Stimulated activated CD8-positive, alpha-beta memory T cell treated with anti-CD3 and anti-CD28 coated beads, Interleukin-15, amount 100 ng/mL, for 1 hour (primary cell): ENCODE results near the gene NPFFR1.
"Not testable (repeated sequence)": the region's sequence is repeated elsewhere in the genome, so short reads cannot be mapped to it uniquely, and the experiment has no call there.

Experiments used
- DNase-seq: peaks from one replicate; pipeline ENCODE4 v3.0.0-alpha.2; 2020; ENCODE audit warnings: low read depth

Gene NPFFR1

DNA sequence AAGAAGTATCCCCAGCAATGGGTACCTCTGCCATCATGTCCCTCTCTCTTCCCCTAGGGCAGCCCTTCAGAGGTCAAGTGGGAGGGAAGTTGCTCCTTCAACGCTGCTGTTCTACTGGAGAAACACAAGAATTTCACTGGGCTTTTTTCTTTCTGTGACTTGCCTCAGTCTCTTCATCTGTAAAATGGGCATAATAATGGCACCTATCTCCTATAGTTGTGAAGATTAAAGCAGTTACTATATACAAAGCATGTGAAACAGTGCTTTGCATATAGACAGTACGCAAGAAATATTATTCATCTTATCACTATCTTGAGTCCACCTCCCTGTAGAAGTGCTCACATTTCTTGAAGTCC lies 1.6 kb upstream of the NPFFR1 start:
- no peak for DNase-seq

DNA sequence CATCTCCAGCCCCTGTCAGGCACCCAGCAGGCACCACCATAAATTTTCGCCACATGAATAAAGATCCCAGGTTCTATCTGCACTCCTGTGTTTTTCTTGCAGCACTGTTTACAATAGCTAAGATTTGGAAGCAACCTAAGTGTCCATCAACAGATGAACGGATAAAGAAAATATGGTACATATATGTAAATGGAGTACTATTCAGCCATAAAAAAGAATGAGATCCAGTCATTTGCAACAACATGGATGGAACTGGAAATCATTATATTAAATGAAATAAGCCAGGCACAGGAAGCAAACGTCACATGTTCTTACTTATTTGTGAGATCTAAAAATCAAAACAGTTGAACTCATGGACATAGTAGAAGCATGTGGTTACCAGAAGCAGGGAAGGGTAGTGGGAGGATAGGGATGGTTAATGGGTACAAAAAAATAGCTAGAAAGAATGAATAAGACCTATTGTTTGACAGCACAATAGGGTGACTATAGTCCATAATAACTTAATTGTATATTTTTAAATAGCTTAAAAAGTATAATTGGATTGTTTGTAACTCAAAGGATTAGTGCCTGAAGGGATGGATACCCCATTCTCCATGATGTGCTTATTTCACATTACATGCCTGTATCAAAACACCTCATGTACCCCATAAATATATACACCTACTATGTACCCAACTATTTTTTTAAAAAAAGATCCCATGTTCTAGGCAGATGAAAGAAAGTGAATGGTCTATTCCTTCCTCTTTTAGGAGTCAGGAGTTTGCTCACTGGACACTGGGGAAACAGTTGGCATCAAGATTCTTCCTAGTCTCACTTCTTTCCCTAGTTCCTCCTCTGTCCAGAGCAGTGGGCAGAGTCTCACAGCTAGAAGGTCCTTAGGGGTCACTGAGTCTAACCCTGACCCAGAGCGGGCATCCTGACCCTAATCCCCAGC lies 1.0 kb upstream of the NPFFR1 start:
- no peak for DNase-seq

DNA sequence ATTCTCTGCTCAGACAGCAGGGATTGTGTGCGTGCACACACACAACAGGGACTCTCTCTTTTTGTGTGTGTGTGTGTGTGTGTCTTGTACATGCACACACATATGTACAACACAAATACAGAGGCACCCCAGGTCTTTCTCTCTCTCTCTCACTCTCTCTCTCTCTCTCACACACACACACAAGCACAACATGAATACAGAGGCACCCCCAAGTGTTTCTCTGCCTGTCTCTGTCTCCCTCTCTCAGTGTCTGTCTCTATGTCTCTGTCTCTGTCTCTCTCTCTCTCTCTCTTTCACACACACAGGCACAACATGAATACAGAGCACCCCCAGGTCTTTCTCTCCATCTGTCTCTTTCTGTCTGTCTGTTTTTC lies 746 bp downstream of the NPFFR1 start:
- DNase-seq = no peak

DNA sequence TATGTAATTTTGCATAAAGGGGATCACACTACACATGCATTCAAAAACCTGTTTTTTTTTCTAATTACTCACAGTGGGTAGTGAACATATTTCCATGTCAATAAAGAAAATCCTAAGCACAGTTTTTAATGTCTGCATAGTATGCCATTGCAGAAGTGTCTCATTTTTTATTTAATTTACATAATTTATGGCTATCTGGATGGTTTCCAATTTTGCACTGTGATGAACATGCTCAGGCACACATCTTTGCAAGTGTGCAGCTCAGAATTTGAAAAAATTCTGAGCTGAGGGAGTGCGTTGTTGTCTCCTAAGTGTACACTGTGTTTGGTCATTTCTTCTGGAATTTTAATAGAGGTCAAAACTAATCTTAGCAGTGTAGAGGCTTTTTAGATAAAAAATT lies 2.2 kb downstream of the NPFFR1 start:
- no peak for DNase-seq

DNA sequence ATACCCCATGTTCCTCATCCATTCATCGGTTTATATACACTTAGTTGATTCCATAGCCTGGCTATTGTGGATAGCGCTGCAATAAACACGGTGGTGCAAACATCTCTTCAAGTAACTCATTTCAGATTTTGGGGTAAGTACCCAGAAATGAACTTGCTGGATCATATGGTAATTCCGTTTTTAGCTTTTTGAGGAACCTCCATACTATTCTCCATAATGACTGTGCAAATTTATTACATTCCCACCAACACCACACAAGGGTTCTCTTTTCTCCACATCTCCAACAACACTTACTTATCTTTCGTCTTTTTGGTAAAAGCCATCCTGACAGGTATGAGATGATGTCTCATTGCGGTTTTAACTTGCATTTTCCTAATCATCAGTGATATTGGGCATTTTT lies 3.7 kb downstream of the NPFFR1 start:
- DNase-seq = no peak

DNA sequence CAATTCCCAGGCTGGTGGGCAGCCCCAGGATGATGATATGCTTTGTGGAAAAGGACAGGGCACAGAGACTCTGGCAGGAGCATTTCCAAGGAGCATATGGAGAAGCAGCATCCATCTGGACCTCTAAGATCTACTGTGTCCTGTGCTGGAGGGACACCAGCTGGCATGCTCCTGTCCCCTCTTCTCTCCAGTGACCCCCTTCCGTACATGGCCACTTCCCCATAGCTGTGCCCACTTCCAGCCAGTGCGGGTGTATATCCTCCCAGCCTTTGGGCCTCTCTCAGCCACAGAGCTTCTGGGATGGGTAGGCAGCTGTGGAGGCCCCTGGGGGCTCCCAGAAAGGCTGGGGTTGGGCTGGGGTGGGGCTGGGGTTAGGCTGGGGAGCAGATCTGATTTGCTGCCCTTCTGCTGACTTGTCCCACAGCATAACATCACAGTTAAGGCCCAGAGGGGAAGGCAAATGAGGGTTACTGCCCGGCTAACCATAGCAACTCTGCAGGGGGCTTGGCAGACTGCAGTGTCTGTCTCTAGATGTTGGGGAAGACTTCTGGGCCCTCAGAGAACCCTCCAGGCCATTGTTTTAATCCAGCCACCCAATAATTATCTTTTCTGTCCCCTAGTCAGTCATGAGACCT lies 6.3 kb downstream of the NPFFR1 start:
- DNase-seq = no peak

DNA sequence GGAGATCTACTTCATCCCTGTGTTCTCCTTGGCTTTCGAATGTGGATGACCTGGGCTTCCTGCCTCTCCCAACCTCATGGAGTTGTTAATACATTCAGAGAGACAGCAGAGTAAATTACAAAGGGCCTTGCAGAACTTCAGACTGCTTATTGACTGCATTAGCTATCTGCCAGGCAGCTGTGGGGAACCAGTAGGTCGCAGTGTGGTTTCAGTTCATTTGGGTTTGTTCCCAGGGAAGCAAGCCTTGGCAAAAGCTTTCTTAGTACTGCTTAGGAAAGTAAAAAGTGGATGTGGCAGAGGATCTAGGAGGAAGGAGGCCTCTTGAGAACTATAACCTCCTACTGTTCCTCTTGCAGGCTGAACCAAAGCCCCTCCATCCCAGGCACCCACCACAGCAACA lies 9.2 kb downstream of the NPFFR1 start:
- DNase-seq = no peak

DNA sequence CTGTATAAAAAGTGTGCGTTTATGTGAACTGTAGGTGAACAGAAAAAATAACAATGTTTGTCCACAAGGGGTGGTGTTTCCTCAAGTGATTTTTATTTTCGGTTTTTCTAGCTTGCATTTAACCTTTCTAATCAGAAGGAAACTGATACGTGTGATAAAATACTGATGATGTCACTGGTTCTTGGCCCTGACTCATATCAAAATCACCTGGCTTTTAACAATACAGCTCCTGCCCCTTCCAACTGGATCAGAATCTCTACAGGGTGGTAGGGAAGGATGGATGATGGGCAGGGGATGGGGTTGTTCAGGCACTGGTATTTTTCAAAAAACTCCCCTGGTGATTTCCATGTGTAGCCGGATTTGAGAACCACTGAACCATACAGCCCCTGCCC lies 10.9 kb downstream of the NPFFR1 start:
- no peak for DNase-seq

DNA sequence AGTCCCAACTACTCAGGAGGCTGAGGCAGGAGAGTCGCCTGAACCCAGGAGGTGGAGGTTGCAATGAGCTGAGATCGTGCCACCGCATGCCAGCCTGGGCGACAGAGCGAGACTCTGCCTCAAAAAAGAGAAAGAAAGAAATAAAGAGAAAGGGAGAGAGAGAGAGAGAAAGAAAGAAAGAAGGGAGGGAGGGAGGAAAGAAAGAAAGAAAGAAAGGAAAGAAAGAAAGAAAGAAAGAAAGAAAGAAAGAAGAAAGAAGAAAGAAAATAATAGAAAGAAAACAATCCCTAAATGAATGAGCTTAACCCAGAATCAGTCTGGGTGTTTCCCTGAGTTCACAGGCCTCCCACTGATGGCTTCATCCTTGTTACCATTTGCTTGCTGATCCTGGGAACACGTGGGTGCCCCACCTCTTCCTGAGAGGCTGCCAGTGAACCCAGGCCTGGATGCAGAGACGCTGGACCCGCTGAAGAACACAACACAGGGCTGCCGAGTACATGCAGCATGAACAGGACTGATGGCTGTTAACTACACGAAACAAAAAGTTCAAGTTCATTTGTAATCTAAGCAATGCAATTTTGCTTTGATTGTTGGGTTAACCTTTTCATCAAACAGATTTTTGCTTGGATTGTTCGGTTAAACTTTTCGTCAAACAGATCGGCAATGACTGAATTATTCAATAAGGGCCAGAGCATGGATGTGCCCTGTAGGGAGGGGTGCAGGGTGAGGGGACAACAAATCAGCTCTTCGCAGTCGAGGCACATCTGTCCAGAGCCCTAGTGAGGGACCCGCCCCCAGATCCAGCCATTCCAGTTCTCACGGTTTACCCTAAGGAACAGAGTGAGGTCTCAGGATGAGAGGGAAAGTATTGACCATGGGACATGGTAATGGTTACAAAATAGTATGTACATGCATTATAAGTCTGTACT lies 11.5 kb downstream of the NPFFR1 start:
- DNase-seq = no peak

DNA sequence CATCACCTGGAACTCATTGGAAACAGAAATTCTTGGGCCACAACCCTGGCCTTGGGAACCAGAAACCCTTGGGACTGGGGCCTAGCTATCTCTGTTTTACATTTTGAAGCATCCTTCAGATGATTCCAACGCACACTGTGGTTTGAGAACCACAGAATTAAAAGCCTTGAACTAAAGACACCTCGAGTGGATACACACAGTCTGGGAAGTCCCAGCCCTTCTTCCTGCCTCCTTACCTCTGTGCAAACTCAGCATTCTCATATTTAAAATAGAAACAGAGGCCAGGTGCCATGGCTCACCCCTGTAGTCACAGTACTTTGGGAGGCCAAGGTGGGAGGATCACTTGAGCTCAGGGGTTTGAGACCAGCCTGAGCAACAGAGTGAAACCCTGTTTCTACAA lies 12.9 kb downstream of the NPFFR1 start:
- no peak for DNase-seq

DNA sequence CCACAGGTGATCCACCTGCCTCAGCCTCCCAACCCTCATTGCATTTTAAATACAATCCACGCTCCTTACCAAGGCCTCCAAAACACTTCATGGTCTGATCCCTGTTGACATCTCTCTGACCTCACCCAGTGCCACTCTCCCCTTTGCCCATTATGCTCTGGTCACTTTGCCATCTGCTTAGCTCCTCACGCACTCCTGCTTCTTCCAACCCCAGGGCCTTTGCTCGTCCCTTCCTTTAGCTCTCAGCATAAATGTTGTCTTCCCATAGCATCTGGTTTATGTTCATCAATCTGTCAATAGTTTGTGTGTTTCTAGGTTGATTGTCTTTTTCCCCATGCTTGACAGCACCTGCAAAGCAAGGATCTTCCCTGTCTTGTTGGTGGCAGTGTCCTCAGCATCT lies 14.1 kb downstream of the NPFFR1 start:
- DNase-seq = no peak

DNA sequence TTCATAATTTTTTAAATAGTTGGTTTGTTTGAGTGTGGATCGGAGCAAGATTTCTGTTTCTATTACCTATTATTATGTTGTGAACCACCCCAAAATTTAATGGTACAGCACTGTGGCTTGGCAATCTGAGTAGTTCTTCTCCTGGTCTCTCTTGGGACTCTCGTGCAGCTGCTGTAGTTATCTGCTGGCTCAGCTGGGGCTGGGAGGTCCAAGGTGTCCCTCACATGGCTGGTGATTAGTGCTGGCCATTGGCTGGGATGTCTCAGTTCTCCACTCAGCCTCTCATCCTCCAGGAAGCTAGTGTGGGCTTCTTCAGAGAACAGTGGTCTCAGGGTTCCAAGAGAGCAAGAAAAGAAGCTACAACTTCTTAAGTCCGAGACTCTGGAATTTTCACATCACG lies 15.4 kb downstream of the NPFFR1 start:
- no peak for DNase-seq

DNA sequence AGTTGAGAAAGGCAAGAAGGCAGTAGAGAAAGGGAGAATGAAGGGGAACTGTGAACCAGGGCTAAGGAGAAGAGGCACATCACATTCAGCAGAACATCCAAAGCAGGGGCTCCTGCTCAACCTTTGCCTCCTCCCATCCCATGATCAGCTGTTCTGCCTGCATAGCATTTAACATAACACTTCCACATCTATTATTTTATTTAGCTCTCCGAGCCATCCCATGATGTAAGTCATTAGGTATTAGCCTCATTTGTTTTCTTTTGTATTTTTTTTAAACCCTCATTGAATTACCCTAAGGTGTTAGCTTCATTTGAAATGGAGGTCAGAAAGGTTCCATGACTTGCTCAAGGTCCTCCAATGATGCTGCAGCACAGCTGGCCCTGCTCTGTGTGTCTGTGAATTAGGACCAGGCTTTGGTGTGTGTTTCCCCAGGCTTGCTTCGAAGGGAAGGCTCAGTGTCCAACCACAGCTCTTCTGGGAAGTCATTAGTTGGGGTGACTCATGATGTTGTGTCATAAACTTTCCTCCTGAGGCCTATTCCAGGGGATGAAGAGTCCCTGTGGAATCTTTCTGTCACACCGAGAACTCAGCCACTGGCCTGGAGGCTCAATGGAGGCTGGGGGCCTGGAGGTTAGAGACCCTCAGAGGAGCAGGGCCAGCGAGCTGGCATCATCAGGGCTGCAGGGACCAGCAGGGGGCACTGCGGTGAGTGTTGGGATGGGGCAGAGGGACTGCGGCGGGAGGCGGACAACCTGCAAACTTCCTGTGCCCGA lies 16.5 kb downstream of the NPFFR1 start:
- DNase-seq = no peak

DNA sequence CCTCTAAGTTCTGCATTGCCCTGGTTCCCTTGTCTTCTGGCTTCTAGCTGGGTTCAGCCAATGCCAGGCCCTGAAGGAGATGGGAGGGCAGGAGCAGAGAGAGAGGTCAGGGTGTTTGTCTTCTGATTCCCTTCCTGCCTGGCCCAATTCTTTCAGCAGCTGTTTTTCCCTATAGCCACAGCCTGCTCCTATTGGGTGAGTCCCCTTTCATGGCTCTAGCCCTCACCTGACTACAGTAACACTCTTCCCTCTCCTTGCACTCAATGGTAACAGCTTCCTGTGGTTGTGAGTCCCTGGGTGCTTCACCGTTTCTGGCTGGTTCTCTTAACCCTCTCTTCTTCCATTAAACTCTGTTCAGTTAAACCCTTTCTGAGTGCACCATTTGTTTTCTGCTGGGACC lies 17.1 kb downstream of the NPFFR1 start:
- no peak for DNase-seq

DNA sequence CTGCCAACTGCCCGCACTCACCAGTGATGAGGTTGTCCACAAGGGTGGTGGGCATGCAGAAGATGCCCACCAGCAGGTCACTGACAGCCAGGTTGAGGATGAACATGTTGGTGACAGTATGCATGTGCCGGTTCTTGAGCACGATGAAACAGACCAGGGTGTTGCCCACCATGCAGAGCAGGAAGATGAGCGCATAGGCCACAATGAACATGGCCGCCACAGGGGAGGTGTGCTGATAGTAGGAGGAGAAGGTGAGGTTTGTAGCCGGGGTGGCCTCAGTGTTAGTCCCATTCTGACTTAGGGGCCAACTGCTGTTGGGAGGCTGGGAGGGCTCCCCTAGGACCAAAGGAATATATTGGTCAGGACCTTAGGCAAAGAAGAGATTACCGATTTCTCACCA lies 17.7 kb downstream of the NPFFR1 start:
- DNase-seq = no peak

DNA sequence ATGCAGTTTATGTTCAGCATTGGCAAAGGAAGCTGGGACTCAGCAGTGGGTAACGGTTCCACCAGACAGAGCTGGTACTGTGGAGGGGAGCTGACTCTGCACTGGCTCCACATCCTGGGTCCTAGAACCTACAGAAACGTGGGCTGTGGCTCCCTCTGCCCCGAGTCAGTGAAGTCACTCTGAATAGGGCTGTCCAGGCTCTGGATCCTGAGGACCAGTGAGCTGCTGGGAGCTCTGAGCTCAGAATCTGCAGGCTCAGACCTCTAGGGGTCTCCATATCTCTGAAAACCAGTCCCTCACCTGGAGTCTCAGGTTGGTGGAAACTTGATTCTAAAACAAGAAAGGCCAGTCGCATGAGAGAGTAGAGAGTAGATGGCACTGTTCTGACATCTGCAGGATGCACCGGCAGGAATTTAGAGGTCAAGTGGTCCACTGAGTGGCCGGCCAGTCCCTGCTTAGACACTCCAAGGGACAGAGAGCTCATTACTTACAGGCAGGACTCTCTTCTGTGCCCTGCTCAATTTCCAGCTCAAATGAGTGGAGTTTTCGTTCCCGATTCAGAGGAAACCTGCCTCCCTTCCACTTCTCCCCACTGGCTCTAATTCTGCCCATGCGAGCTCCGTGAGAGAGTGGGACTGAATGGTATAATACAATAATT lies 18.6 kb downstream of the NPFFR1 start:
- DNase-seq = no peak

DNA sequence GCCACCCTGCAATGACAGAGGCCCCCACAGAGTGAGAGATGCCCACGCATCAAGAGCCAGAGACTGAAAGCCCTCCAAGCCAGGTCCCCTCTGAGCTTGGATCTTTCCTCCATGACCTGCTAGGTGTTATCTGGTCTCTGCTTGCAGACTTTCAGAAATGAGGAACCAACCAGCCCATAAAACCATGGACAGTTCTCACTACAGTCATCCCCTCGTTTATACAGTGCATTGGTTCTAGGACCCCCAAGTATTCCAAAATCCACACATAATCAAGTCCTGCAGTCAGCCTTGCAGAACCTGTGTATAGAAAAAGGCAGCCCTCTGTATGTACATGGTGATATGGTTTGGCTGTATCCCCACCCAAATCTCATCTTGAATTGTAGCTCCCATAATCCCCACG lies 23.1 kb downstream of the NPFFR1 start:
- DNase-seq = no peak

DNA sequence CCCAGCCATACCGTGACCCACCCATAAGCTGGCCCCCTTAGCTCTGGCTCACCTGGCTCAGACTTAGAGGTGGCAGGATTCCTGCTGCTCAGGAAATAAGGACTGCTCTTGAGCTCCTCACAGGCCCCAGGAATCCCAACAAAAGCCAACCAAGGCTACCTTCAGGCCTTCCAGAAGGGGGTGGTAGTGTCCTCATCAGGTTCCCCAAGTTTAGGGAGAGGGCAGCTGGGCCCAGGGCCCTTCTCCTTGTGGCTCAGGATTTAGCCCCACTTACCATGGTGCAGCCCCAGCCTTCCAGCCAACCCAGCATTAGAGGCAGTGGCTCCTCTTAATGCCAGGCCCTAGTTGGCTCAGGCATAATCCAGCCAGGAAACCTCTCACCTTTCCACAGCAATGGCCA lies 23.5 kb downstream of the NPFFR1 start:
- DNase-seq = no peak

DNA sequence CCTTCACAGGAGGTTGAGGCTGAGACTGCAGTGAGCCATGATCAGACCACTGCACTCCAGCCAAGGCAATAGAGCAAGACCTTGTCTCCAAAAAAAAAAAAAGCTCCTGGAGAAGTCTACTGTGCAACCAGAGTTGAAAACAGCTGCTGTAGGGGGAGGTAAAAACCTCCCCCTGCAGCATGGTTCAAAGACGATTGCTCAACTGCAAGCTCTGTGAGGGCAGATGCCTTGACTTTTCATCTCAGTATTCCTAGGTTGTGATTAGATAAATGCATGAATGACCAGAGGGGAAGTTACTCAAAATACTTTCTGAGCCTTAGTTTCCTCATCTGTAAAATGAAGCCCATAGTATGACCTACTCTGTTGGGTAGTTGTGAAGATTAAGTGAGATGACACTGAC lies 25.6 kb downstream of the NPFFR1 start:
- DNase-seq = no peak

DNA sequence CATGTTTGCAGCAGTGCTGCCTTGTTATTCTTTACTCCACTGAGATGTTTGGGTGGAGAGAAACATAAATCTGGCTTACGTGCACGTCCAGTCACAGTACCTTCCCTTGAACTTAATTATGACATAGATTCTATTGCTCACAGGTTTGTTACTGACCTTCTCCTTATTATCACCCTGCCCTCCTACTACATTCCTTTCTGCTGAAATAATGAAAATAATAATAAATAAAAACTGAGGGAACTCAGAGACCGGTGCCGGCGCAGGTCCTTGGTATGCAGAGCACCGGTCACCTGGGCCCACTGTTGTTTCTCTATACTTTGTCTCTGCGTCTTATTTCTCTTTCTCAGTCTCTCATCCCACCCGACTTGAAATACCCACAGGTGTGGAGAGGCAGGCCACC lies 26.0 kb downstream of the NPFFR1 start:
- DNase-seq = not testable (repeated sequence)

DNA sequence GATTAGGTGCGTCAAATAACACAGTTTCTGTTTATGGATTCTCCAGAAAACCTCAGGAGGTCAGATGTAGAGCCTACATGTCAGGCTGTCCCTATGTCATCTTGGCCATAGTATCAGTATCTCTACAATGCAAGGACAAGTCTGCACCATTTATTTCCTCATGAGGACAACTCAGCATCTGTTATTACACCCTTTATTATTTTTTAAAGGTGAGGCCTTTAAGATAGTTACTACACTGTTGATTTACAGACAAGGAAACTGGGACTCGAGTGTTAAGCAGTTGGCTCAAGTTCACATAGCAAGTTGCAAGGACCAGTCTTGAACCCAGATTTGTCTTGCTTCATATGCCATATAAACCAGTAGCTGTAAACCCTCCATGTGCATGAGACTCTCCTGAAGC lies 27.3 kb downstream of the NPFFR1 start:
- DNase-seq = no peak
